BLaER1 (cell line): ENCODE measurements around the gene GREM1.

ENCODE experiments used
- H3K27ac ChIP-seq: shearing (Covaris generic); formaldehyde crosslinking; 2 replicates; pipeline ENCODE4 v1.8.1; 2022
- H3K27me3 ChIP-seq: shearing (Covaris generic); formaldehyde crosslinking; 2 replicates; pipeline ENCODE4 v1.8.1; 2022
- H3K36me3 ChIP-seq: shearing (Covaris generic); formaldehyde crosslinking; 2 replicates; pipeline ENCODE4 v1.8.1; 2022
- H3K4me1 ChIP-seq: shearing (Covaris generic); formaldehyde crosslinking; 2 replicates; pipeline ENCODE4 v1.8.1; 2022
- H3K4me2 ChIP-seq: shearing (Covaris generic); formaldehyde crosslinking; 2 replicates; pipeline ENCODE4 v1.8.1; 2022
- H3K4me3 ChIP-seq: shearing (Covaris generic); formaldehyde crosslinking; 2 replicates; pipeline ENCODE4 v1.8.1; 2022
- H3K9ac ChIP-seq: shearing (Covaris generic); formaldehyde crosslinking; 2 replicates; pipeline ENCODE4 v1.8.1; 2022
- H3K9me3 ChIP-seq: shearing (Covaris generic); formaldehyde crosslinking; 2 replicates; pipeline ENCODE4 v1.8.1; 2022
- H4K20me1 ChIP-seq: shearing (Covaris generic); formaldehyde crosslinking; 2 replicates; pipeline ENCODE4 v1.8.1; 2022
- Cebpa-rat ChIP-seq: shearing (Covaris generic); IDR thresholded peaks from 2 replicates; pipeline ENCODE4 v1.8.1; 2022

The GREM1 gene

DNA sequence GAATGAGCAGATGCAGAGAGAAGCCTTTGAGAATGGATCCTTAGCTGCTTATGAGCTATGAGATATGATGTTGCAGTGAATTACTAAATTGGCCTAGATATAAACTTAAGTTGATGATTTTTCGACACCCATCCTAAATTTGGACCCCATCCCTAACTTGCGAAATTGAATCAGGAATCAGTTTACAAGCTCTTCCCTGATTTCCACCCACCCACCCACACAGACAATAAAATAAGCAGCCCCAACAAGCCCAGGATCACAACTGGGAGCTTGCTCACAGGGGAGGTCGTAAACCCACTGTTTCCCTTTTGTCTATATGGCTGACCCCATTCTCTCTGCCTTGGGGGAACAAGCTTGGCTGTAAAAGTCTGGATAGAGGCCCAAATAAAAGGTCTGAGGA is 57.3 kb downstream of the GREM1 start:
- no peaks in the 10 kb centered on the region for H3K36me3 ChIP-seq
- H3K9ac ChIP-seq, result no peak overlapping the region
- H3K4me2 ChIP-seq, result no peak overlapping the region
- no peaks in the 10 kb centered on the region for H3K27me3 ChIP-seq
- H3K27ac ChIP-seq, result no peak overlapping the region
- no peak for TF ChIP-seq Cebpa-rat
- no peaks in the 10 kb centered on the region for H3K4me1 ChIP-seq
- H3K9me3 ChIP-seq, result peaks cover 16% of the 10 kb centered on the region
- no peak overlapping the region for H3K4me3 ChIP-seq
- no peaks in the 10 kb centered on the region for H4K20me1 ChIP-seq

DNA sequence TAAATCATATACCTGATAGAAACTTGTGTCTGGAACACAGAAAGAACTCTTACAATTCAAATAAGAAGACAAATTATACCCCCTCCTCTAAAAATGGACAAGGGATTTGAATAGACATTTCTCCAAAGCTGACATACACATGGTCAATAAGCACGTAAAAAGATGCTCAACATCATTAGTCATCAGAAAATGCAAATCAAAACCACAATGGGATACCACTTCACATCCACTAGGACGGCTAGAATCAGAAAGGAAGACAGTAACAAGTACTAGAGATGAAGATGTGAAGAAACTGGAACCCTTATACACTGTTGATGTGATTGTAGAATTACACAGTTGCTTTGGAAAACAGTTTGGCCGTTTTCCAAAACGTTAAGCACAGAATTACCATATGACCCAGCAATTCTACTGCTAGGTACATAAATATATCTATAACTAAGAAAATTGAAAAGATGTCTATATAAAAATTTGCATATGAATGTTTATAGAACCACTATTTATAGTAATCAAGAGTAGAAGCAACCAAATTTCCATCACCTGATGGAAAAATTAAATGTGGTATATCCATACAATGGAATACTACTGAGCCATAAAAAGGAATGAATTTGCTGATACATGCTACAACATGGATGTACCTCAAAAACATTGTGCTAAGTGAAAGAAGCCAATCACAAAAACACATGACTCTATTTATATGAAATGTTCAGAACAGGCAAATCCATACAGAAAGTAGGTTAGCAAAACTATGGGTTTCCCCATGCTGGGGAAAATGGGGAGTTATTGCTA is 60.8 kb downstream of the GREM1 start:
- Histone ChIP-seq H3K9ac (no peak overlapping the region), H4K20me1 (no peaks in the 10 kb centered on the region), H3K27me3 (no peaks in the 10 kb centered on the region), H3K4me2 (no peak overlapping the region), H3K4me3 (no peak overlapping the region), H3K36me3 (no peaks in the 10 kb centered on the region), H3K4me1 (no peaks in the 10 kb centered on the region), H3K27ac (no peak overlapping the region), H3K9me3 (peaks cover 16% of the 10 kb centered on the region)
- TF ChIP-seq Cebpa-rat, result no peak

DNA sequence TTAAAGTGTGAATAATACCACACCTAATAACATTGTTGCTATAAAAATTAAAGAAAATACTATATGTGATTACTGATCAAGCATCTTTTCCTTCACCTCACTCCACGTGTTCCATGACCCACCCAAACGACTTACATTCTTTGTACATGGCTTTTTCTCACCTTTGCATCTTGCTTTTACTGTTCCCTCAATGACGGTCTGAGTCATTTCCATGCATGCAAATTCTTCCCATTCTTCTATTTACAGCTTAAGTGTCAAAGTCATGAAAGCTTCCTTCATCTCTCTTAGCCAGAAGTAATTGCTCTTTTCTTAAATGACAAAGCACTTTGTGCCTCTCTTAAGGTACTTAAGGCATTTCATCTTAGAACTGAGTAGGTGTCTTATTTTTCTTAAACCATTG is 64.0 kb downstream of the GREM1 start:
- Histone ChIP-seq H3K27me3 (no peaks in the 10 kb centered on the region), H4K20me1 (no peaks in the 10 kb centered on the region), H3K27ac (no peak overlapping the region), H3K4me3 (no peak overlapping the region), H3K9ac (no peak overlapping the region), H3K4me2 (no peak overlapping the region), H3K9me3 (peaks cover 13% of the 10 kb centered on the region), H3K4me1 (peaks cover 4% of the 10 kb centered on the region; the same call in 1 of the 2 replicates), H3K36me3 (no peaks in the 10 kb centered on the region)
- no peak for TF ChIP-seq Cebpa-rat

- H3K36me3 ChIP-seq, result no peaks in the 10 kb centered on the region
- peaks cover 4% of the 10 kb centered on the region; the same call in 1 of the 2 replicates for H3K4me1 ChIP-seq
- H3K9ac ChIP-seq, result no peak overlapping the region
- H3K4me2 ChIP-seq, result no peak overlapping the region
- no peaks in the 10 kb centered on the region for H3K9me3 ChIP-seq
- no peak overlapping the region for H3K27ac ChIP-seq
- H3K4me3 ChIP-seq, result no peak overlapping the region
- TF ChIP-seq Cebpa-rat, result no peak
- H4K20me1 ChIP-seq, result no peaks in the 10 kb centered on the region
- H3K27me3 ChIP-seq, result no peaks in the 10 kb centered on the region
Observed at GRCh38 chr15:32784581-32784980, 66.8 kb downstream of the GREM1 start.

DNA sequence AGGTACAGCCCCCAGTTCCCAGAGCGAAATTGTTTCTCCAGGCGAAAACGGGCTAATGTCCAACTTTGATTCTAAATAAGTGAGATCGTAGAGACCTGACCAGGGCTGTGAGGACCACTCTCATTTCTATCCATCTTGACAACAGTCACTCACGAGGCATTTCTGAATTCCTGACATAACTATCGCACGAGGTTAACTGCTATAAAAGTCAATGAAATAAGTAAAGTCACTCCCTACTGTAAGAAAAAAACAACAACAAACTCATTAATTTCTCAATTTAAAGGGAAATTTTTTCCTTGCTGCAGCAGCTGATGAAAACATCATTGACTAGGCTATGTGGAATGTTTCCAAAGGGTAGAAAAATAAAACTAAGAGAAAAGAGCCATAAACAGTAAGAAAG is 69.1 kb downstream of the GREM1 start:
- Histone ChIP-seq H4K20me1 (no peaks in the 10 kb centered on the region), H3K36me3 (no peaks in the 10 kb centered on the region), H3K9ac (no peak overlapping the region), H3K27ac (no peak overlapping the region), H3K4me3 (no peak overlapping the region), H3K4me2 (no peak overlapping the region), H3K9me3 (no peaks in the 10 kb centered on the region), H3K4me1 (peaks cover 4% of the 10 kb centered on the region; the same call in 1 of the 2 replicates), H3K27me3 (no peaks in the 10 kb centered on the region)
- TF ChIP-seq Cebpa-rat, result no peak

DNA sequence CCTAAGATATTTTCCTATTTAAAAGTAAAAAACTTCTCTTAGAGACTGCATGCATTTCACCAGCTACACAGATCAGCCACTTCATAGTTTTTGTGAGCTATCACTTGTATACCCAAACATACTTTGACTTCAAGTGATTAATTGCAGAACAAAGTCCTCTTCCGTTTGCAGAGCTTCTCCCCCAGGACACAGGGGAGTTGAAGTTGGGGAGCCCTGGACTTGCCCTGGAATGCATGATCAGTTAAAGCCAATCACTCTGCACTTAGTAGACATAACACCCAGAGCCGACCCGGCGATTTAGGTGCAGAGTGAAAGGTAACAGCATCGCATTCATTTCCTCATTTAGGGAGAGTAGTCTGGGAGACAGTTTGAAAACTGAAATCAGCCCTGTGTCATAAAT is 70.1 kb downstream of the GREM1 start:
- Histone ChIP-seq H3K4me2 (no peak overlapping the region), H3K36me3 (no peaks in the 10 kb centered on the region), H3K4me1 (peaks cover 4% of the 10 kb centered on the region; the same call in 1 of the 2 replicates), H3K9me3 (no peaks in the 10 kb centered on the region), H3K27ac (no peak overlapping the region), H3K27me3 (no peaks in the 10 kb centered on the region), H3K4me3 (no peak overlapping the region), H4K20me1 (no peaks in the 10 kb centered on the region), H3K9ac (no peak overlapping the region)
- TF ChIP-seq Cebpa-rat, result no peak

DNA sequence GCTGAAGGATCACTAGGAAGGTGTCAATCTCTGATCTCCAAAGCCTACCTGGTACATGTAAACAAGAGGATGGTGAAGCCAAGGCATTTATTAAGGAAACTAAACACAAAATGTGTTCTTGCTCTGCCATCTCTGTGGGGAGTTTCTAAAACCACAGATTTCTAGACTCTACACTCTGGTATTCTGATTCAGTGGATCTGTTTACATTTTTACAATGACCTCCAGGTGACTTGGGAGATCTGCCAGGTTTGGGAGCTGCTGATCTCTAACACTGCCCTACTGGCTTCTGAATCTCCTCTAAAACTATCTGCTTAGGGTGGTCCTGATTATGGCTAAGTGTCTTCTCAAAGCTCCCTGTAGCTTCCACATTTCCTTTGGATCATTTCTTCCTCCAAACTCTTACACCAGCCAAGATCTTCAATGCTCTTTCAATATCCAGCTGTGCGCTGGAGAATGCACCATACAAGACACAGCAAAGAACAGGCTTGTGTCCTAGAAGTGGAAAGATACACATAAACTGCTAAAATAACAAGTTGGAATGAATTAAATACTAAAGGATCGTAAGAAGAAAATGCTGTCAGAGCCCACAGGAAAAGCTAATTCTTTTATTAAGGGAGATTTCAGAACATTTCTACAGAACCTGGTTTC is 72.7 kb downstream of the GREM1 start:
- TF ChIP-seq Cebpa-rat, result no peak
- H3K4me3 ChIP-seq, result no peak overlapping the region
- no peaks in the 10 kb centered on the region for H3K27me3 ChIP-seq
- H3K27ac ChIP-seq, result no peak overlapping the region
- H3K36me3 ChIP-seq, result no peaks in the 10 kb centered on the region
- H3K4me1 ChIP-seq, result no peaks in the 10 kb centered on the region
- H3K9me3 ChIP-seq, result no peaks in the 10 kb centered on the region
- no peak overlapping the region for H3K4me2 ChIP-seq
- no peaks in the 10 kb centered on the region for H4K20me1 ChIP-seq
- H3K9ac ChIP-seq, result no peak overlapping the region

DNA sequence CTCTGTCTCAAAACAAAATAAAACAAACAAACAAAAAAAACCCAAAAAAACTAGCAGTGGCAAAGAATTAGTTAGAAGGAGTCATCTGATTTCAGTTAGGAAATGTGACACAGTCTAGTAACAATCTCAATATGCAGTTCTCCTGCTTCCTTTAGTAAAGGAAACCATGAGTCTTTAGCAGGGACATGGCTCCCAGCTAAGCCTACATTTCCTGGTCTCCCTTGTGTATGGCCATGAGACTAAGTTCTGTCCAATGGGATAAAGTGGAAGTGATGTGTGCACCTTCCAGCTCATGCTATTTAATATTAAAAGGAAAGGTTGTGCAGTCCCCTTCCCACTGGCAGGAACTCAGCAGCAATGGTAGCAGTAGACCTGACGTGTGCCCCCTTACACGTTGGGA is 74.6 kb downstream of the GREM1 start:
- Histone ChIP-seq H3K4me3 (no peak overlapping the region), H3K4me2 (no peak overlapping the region), H3K9ac (no peak overlapping the region), H3K27ac (no peak overlapping the region), H3K9me3 (no peaks in the 10 kb centered on the region), H3K36me3 (no peaks in the 10 kb centered on the region), H3K27me3 (no peaks in the 10 kb centered on the region), H3K4me1 (no peaks in the 10 kb centered on the region), H4K20me1 (no peaks in the 10 kb centered on the region)
- TF ChIP-seq Cebpa-rat, result no peak
